SKM-1 (cell line): ENCODE measurements around the gene HPX.

Source experiments
- DNase-seq: peaks from one replicate; lab custom pipeline; 2025; ENCODE audit not compliant: unreplicated experiment; lab: John Stamatoyannopoulos, UW

Gene HPX

DNA sequence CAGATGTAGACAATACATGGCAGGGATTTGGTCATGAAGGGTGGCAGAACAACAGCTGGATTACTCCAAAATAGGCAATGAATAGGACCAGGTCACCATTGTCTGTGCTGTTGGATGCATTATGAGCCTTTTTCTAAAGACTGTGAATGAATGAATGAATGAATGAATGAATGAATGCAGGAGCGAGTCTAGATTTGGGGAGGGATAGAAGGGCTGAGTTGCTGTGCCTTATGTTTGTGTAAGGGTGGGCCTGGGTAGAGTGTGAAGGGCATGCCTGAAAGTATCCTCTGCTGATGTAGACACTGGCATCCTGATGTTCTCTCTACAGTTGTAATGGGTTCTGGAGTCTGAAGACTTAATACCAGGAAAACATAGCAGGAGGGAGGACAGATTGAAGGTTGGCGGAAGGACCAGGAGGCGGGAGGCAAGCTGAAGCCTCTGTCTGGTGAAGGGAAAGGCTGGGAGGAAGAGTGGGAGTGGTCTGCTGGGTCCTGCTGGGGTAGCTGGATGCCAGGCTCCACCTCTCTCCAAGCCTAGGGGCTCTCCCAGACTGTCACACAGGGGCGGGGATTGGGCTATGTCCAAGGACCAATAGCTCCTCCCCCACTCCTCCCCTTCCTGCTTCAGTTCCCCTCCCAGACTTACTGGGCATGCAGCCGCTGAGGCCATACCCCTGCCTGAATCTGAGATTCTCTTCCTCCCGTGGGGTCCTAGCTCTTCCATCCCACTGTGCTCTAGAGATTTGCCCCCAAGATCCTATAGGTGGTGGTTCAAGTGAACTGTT is 28.1 kb upstream of the HPX start:
- DNase-seq, result no peak

DNA sequence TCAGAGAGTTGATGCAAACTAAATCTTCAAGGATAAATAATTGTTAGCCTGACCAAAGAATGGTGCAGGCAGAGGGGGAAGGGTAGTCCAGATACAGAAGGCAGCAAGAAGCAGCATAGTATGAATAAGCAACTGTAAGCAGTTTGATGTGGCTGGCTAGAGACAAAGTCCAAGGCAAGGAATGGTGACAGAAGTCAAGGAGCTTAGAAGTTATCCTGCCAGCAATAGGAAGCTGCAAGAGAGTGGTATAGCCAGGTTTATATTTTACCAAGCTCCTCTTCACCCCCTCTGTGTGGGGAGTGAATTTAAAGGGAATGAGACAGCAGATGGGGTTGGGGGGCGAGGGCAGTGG is 18.3 kb upstream of the HPX start:
- DNase-seq, result no peak

DNA sequence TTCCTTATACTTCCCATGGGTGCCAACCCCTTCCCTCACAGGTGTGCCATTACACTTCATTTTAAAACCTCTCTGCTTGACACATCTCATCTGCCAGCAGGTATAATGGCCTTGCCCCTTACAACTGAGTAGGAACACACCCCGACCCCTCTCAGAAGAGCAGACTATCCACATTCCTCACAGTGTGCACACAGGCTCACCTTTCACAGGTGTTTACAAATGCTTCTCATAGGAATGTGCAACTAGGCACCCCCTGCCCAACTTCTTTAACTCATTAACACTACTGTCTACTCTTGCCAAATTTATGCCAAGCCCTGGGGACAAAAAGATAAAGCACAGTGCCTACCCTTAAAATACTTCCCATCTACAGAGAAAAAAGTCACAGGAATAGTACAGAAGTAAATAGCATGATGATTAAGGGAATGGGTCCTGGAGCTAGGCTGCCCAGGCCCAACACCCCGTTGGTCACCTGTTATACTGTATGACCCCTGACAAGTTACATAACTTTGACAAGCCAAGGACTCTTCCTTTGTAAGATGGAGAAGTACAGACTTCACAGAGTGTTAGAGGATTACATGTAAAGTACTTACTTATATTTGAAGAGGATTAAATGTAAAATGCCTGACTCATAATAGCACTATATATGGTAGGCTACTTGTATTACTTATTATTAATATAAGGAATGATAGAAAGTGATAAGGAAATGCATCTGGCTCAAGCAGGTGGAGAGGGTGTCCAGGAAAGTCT is 17.7 kb upstream of the HPX start:
- no peak for DNase-seq

DNA sequence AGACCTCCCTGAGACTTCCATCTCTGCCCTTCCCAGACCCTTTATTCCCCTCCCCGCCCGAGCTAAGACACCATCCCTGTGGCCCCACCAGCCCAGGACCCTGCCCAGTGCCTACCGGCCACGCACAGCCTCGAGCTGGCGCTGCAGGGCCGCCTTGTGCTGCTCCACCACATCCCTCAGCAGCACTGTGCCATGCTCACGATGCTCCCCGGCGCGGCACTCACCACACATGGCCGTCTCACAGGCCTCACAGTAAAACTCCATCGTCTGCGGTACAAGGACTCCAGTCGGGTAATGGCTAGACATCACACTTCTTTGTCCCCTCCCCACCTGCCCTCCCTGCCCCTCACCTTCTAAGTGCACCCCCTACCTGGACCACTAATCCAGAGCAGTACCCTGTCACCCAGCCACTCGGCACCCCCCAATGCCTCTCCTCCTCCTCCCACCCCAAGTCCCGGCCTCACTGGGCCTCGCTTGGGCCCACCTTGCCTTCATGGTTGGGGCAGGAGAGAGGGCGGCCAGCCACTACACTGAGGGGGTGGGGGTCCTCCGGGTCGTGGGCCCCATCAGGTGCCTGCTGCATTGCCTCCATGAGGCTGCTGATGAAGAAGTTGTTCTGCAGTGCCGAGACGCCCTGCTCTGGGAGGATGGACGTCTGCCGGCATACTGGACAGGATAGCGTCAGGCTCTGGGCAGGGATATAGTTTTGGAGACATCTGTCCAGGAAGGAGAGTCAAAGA is 17.0 kb upstream of the HPX start:
- no peak for DNase-seq

DNA sequence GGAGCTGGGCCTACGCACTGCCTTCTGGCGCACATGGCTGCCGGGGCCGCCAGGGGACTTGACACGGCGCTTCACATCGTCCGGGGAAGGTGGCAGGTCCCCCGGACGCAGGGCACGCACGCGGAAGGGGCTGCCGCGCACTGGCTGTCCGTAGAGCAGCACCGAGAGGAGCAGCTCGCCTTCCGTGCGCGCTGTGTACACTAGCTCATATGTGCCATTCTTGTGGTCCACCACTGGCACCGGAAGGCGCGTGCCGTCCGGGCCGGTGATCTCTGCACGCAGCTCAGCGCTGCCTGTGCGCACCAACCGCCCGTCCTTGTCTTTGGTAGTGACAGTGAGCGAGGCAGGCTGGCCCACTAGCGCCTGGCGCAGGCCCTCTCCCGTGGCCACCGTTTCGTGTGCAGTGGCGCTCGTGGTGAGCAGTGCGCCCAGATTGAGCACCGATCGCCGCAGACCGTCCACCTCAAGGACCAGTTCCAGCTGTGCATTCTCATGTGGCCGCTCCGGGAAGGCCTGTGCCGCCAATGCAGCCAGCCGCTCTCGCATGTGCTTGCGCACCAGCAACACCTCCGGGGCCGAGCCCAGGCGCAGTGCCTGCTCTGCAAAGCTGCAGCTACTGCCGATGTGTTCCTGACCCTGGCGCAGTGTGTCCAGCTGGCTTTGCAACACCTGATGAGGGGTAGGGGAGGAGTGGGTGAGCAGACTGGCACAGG is 15.7 kb upstream of the HPX start:
- no peak for DNase-seq

DNA sequence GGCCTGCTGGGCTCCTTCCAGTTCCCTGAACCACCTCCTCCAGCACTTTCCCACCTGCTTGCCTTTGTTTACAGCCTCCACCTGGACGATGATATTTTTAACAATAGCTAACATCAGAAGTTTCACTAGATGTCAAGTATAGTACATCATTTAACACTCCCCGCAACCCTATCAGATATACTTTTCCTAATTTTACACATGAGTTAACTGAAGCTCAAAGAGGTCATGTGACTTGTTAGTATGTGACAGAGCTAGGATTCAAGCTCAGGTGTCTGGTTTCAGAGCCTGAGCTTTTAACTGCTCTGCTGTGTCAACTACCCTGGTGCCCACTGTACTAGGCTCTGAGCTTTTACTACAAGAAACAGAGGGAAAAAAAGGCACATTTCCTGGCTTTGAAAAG is 14.3 kb upstream of the HPX start:
- DNase-seq, result no peak

DNA sequence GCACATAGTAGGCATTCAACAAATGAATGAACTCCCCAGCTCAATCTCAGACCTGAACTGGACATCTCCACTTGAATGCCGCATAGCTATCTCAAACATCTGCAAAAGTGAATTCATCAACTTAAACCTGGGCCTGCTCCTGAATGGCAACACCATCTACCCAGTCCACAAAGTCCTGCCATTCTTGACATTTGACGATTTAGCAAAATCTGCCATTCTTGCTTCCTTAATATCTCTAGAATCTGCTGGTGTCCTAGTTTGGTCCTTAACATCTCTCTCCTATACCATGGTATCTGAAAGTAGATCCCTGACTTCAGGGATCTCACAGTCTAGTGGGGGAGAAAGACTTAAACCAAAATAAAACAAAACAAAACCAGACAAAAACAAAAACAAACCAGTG is 12.4 kb upstream of the HPX start:
- DNase-seq, result no peak

DNA sequence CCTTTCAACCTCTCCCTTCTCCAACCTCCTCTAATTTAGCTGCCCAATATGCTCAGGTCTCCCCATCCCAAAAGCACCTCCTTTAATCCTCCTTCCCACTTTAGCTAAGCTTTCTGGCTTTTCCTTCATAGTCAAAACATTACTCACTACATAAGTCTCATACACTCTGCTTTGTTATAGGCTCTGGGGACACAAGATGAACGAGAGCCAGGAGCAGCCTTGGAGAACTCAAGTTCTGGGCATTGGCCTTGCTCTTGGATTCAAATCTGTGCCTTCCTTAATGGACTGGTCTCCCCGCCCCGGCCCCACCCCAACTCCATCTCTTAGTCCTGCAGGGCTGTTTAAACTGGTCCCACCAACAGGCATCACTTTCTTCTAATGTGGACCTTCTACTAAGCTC is 11.4 kb upstream of the HPX start:
- no peak for DNase-seq

DNA sequence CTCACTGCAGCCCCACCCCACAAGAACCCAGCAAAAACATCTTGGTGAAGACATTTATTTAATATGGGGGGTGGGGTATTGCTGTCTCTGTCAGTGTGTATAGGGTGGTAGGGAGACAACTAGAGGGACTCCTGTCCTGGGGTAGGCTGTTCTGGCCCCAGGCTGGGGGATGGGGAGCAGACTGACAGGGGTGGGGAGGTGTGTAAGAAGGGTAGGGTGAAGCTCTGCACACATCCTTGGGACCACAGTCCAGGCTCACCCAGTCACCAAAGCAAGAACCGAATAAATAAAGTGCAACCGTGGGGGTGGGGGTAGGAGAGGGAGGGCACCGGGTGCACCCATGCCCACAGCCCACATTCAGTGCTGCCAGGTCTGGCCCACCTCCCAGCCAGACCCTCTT is 7.8 kb upstream of the HPX start:
- DNase-seq, result no peak

DNA sequence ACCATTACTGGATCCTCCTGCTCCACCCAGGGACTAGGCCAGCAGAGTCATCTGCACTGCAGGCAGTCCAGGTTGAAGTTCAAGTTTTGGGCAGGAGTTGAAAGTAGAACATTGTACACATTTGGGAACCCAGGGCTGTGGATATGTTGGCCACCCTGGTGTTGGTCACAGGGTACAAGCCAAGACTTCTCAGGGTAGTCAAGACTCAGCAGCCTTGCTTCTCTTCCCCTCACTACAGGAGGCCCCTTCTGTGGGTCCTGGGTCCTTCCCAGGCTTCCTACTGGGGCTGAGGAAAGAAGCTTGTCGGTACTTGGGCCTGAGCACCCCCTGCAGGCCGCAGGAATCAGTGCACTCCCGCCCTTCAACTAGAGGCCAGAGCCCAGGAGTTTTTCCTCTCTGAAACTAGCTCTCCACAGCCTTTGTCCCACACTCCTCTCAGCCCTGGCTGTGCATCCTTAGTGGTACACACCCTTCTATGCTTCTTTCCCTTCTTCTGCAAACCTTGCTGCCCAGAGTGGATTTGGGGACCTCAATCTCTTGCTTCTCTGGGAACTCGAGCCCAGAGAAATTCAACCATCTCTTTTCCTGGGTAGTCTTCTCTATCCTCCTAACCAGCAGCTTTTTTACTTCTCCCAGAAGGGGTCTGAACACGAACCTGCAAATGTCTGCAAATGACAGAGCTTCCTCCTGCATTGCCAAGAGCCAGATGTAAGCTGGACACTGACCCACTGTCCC is 2.6 kb upstream of the HPX start:
- peak; percentile 52 for DNase-seq

DNA sequence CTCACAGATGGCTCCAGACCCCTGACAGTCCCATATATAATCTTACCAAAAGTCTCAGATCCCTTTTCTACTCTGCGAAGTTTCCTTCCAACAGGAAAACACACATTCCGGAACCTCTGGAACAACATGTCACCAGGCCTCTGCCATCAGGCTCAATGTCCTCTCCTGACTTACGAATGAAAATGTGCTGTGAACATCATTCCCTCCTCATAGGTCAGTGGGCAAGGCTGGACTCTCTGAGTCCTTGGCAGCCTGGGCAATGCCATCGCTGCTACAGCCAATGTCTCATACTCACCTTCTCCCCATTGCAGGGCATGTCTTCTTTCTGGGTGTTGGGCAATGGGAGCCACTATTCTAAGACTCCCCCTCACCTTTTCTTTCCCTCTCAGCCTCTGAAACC is 1.7 kb upstream of the HPX start:
- DNase-seq, result no peak

DNA sequence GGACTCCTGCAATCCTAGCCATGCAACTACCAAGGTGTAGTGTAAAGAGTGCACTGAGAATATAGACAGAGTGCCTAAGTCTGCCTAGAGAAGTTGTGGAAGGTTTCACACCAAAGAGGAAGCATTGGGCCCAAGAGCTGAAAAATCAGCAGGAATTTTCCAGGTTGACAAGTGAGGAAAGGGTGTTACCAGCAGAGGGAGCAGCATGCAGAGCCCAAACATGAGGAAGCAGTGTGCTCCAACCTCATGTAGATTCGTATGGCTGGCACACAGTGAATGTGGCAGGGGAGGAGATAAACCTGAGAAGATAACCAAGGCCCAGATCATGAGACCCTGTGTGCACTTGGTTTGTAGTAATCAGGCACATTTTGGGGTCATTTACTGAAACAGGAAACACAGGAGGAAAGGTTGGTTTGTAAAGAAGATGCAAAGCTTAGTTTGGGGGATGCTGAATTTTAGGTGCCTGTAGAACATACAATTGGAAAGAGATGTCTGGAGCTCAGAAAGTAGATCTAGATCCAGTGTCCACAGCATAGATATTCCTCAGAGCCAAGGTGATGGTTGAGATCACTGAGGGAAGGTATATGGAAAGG is 1.7 kb downstream of the HPX start:
- peak; percentile 79 for DNase-seq

DNA sequence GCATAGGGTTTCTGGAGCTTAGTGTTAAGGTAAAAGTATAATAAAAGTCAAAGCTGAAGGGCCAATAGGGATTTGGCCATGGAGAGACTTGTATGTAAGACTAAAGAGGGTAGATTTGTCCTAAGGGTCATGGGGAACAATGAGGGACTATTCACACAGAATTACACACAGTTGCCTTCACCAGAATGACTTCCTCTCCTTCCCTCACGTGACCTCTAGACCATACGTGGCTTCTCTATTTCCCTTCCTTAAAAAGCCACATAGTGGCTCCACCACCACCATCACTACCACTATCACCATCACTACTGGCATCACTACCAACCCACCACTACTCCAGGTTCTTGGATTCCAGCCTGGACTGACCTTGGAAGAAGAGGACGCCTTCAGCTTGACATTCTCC is 2.8 kb downstream of the HPX start:
- peak; percentile 92 for DNase-seq

DNA sequence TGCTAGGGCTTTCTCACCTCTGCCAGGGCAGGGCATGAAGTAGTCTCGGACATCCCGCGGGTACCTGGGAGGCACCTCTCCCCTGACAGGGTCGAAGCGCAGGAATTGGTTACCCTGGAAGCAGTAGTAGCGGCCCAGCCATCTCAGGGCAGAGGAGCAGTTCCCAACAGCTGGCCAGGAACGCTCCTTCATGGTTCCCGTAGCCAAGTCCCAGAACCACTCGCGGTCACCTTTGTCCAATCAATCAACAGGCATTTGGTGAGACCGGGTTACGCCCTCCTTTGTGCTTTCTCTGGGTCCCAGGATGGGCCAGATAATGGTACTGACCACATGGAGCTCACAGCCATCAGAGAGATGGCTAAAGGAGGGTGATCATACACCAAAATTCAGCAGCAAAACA is 3.4 kb downstream of the HPX start:
- DNase-seq, result no peak

DNA sequence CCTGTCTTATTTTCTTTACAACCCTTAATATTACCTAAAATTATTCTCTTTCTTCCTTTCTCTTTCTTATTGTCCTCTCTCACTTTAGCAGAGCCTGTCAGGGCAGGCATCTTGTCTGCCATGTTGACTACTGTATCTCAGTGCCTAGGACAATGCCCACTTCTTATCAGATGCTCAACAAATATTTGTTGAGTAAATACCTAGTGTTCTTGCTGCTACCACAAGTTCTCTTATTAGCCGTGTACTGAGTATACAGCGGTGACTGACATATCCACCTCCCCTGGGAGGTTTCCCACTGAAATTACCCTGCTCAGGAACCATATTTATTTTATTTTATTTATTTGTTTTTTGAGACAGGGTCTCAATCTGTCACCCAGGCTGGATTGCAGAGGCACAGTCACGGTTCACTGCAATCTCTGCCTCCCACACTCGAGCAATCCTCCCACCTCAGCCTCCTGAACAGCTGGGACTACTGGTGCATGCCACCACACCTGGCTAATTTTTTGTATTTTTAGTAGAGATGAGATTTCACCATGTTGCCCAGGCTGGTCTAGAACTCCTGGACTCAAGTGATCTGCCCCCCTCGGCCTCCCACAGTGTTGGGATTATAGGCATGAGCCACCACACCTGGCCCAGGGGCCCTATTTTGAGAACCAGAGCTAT is 6.7 kb downstream of the HPX start:
- DNase-seq, result no peak

DNA sequence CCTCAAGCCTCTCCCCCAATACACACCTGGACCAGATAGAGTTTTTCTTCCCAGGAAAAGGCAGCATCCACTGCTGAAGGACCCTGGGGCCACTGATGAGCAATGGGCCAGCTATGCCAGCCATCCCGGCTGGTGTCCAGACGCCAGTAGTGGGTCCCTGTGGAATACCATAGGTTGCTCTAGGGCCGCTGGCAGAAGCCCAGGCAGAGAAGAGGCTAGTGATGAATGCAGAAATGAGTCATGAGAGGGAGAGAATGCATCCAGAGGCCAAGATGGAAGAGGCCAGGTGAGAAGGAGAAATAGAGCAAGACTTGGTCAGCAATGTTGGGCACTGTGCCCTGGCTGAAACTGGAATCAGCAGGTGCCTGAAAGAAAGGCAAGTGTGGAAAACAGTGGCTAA is 8.9 kb downstream of the HPX start:
- DNase-seq, result no peak

DNA sequence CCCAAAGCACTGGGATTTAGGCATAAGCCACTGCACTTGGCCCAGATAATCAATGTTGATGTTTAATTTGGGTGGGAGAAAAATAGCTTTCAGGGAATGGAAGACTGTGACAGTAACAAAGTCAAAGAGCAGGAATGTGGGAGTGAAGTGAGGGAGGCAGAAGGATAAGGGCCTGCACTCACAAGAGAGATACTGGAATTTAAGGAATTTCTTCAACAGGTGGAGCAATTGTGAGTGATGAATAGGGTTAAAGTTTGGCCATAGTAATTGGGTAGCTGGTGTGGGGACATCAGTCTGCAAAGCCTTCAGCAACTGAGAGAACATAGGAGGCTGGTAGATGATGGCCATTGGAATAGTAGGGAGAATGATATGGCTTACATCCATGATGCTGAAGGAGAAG is 13.3 kb downstream of the HPX start:
- DNase-seq, result no peak

DNA sequence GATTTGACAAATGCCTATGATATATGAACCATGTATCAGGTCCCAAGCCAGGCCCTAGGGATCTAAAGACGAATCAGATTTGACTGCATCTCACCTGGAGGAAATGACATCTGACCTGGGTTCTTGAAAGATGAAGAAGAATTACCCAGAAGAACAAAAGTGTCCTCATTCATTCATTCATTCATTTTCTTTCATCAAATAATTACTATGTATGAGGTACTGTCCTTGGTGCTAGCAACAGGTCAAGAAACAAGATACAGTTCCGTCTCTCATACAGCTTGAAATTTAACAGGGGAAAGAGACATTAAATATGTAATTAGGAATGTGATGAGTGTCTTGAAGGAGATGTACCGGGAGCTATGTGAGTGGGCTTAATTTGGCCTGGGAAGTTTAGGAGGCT is 20.1 kb downstream of the HPX start:
- no peak for DNase-seq

DNA sequence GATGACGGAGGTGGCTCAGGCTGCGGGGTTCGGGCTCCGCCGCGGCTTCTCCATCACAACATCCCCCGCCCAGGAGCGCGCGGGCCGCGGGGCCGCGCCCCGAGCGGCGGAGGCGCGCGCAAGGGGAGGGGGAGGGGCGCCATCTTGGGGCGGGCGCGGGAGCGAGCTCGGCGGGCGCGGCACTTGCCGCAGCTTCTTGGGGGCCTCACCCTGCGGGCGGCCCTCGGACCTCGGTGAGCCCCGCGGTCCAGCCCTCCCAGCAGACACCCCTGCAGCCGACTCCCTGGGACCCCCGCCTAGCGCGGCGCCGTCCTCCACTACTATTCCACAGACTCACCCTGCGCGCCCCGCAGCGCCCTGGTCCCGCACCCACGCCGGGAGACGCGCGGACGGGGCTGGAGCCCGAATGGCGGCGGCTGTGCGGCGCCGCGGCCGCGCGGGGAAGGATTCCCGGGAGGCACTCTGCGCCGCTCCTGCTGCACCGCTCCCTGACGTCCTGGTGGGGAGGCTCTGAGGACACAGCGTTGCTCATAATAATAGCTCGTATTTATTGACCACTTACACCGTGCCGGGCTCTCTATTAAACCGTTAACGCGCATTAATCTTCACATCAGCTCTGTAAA is 21.7 kb downstream of the HPX start, which contains the start of gene APBB1:
TSS of gene APBB1 (minus strand) at position 86 of the 623 bp plus-strand sequence. CDS start 7,747 bp downstream, outside the sequence.
- DNase-seq, result peak; percentile 11
